NCI-H460 (cell line): Measurements from ENCODE around the gene IGLL5. TPM values are rescaled to one million over a fixed set of nuclear protein-coding genes. Genes with fewer than 3 reads are reported as not detected.

Experiments
- DNase-seq: peaks from one replicate; pipeline ENCODE4 v3.0.0-alpha.2; 2016; ENCODE audit warnings: low read depth; ENCODE audit errors: extremely low read depth
- total RNA-seq: library from RNA; depleted of rRNA; stranded (reverse); fragments of >200 nt; shearing (Covaris generic); gene quantifications from 2 replicates; pipeline ENCODE4 v1.2.3, GENCODE V29; 2014

The IGLL5 gene
- total RNA-seq, 1 experiment from 2014 or later = not detected

- no peak for DNase-seq
These were observed 4.4 kb upstream of the IGLL5 start for GRCh38 chr22:22883090-22883727.

DNA sequence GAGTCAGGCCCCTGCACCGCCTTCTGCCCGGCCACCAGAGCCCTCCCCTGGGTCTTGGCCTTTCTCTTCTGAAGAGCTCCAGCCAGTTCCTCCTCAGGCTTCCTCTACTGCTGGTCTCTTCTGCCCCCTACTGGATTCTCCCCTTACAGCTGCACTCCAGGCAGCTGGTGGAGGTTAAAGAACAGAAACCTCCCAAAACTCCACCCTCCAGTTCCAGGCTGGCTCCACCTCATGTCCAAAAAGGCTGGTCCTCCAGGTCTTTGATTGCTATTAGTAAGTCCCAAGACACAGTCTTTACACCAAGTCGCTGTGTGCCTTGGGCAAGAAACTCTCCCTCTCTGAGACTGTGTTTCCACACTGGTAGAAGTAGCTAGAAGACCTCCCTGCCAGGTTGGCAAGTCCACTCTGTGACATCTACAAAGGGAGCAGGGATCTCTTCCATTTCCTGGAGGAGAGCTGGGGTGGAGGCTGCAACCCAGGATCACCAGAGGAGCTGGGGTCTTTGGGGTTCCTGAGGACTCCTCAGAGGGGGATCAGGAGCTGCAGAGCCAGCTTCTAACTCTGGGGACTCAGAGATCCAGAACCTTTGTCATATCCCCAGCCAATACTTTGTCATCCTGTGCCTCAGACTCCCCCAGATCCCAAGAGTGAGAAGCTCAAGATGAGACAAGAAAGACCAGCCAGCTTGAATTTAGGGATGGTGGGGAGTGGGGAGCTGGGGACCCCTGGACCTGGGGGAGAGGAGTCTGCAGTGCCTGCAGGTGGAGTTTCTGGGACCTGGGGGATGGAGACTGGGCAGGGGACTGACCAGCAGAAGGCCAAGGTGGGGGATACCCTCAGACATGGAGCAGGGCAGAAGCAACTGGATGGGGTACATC lies 3.4 kb upstream of the IGLL5 start:
- peak; percentile 45 for DNase-seq

DNA sequence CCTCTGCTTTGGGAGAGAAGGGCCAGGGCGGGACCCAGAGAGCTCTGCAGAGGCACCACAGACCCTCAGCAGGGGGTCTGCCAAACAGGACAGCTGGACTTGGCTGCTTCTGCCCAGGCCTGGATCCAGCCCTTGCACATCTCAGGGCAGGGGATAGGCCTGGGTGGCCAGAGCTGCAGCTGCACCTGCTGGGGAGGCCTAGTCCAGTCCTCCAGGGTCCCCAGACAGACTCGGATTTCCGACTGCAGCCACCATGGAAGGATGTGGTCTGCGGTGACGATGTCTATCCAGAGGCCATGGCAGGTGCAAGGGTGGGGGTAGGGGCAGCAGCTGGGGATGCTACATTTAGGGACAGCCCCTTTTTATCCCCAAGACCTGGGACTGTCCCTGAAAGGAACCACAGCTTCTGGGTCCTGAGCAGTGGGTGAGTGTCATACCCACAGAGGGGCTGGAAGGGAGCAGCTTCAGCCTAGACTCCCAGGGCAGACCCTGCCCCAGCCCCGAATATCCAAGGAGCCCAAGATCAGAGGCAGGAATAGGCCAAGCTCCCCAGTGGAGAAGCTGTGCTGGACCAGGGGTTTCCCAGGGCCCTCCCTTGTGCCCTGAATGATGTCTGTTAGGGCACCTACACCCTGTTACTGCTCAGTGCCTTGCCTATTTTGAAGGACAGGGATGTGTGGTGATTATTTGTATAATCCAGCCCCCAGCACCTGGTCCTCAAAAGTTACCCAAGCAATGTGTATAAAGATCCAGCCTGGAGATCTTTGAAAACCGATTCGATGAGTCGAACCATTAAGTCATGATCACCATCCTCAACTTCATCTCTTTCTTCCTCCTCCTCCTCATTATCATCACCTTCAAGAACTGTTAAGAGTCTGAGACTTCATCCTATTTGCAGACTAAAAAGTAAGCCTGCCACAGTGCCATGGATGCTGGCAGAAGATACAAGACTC lies 2.5 kb upstream of the IGLL5 start:
- no peak for DNase-seq

DNA sequence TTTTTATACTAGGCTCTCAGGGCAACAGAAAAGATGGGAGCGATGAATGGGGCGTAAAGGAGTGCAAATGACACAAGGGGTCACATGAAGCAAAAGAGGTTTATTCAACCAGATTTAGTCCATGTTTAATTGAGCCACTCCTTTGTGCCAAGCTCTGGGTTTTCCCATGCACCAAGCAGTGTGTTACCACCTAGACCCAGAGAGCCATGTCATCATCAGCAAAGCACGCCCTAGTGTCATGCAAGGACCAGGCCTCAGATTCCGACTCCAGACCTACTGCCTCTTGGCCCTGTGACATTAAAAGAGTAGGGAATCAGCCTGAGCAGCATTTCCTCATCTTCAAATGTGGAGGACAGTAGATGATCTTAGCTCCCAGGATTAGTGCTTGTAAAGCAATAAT lies 1.1 kb upstream of the IGLL5 start:
- no peak for DNase-seq

DNA sequence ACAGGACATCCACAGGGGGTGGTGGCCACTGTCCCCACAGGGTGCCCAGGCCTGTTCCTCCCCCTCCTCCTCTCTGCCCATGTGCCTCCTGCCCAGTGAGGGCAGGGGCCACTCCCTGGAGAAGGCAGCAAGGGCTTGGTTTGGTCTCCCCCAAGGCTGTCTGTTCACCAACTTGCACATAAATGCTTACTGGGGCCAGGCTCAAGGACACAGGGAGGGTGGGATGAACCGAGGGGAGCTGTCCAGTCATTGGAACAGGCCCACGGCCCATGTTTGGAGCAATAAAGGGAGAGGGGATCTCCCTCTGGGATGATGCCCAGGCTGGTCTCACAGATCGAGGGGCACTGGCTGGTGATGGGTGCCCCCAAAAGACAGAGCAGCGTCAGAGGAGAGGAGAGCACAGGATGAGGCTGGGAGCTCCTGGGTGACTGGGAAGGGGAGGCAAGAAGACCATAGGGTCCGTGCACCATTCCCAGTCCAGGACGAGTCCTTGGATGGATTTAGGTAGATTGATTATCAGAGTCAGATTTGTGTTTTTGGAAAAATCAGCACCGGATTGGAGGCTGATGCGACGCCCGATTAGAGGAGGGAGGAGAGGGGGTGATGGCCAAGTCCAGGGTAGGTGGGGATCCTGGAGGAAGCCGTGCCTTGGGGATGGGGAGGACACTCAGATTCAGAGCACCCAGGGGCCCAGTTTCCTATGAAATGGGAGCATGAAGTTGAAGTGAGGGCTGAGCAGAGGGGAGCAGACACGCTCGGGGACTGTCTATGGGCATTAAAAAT lies 1.1 kb downstream of the IGLL5 start:
- DNase-seq = no peak

- DNase-seq = no peak
These were observed 2.5 kb downstream of the IGLL5 start for GRCh38 chr22:22890085-22890484.

GRCh38 chr22:22891139-22891621 lies 3.6 kb downstream of the IGLL5 start:
- no peak for DNase-seq

GRCh38 chr22:22892096-22893052 lies 4.8 kb downstream of the IGLL5 start:
- DNase-seq = no peak

DNA sequence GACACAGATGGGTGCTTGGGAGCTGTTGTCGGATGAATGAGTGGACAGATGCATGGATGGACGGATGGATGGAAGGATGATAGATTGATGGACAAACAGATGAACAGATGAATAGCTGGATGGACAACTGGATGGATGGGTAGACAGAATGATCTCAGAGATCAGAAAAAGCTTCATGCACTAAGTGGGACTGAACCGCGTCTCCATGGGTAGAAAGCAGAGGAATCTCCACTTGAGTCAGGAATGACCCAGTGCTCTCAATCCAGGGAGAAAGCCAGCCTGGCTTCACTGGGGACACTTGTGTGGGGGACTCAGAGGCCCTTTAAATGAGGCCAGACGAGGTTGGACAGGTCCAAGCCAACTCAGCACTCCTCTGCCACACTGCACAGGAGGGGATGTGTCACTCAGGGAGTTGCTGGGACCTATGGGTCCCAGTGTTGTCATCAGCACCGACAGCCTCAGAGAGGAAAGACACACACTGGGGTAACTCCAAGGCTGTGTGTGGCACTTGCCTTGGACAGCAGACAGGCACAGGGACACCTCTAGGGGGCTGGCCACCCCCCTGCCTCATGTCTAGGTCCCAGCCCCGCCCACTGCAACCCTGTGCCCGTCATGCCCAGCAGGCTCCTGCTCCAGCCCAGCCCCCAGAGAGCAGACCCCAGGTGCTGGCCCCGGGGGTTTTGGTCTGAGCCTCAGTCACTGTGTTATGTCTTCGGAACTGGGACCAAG lies 5.6 kb downstream of the IGLL5 start:
- DNase-seq = no peak

- DNase-seq = no peak
These were observed 6.5 kb downstream of the IGLL5 start for GRCh38 chr22:22893891-22894739.

GRCh38 chr22:22894740-22895731 lies 7.4 kb downstream of the IGLL5 start:
- no peak for DNase-seq

GRCh38 chr22:22895776-22896445 lies 8.3 kb downstream of the IGLL5 start:
- no peak for DNase-seq

GRCh38 chr22:22896601-22897000 lies 9.0 kb downstream of the IGLL5 start:
- no peak for DNase-seq

- no peak for DNase-seq
These were observed 9.5 kb downstream of the IGLL5 start for GRCh38 chr22:22897091-22897490.

GRCh38 chr22:22897947-22898346 lies 10.3 kb downstream of the IGLL5 start:
- no peak for DNase-seq
